H7 (cell line): Measurements from ENCODE around the gene SCG2. TPM values are rescaled to one million over a fixed set of nuclear protein-coding genes. Genes with fewer than 3 reads are reported as not detected.
A peak's percentile ranks its signal among the peaks of the same experiment; 100 is the strongest.
"Not testable (repeated sequence)": the region's sequence is repeated elsewhere in the genome, so short reads cannot be mapped to it uniquely, and the experiment has no call there.

ENCODE experiments used
- DNase-seq: peaks from one replicate; pipeline ENCODE4 v3.0.0; 2012
- H3K27me3 ChIP-seq: 2 replicates; pipeline ENCODE4 v1.6.0; 2011; ENCODE audit warnings: mild to moderate bottlenecking, low read length; ENCODE audit not compliant: control insufficient read depth, insufficient read depth
- H3K36me3 ChIP-seq: replicated peaks from 2 replicates; pipeline ENCODE4 v1.5.1; 2011; ENCODE audit warnings: low read length; ENCODE audit not compliant: control insufficient read depth, insufficient read depth
- H3K4me3 ChIP-seq: 2 replicates; pipeline ENCODE4 v1.5.1; 2011; ENCODE audit warnings: low read depth, mild to moderate bottlenecking, control low read depth, low read length, moderate library complexity; ENCODE audit not compliant: insufficient read depth
- total RNA-seq: library from RNA; depleted of rRNA; stranded (reverse); fragments of >200 nt; shearing (Covaris generic); gene quantifications from 2 replicates; pipeline ENCODE4 v1.2.3, GENCODE V29; 2014

Gene SCG2
- total RNA-seq, 1 experiment from 2014 or later = 3.4 TPM

- H3K4me3 ChIP-seq = no peak overlapping the region
- H3K36me3 ChIP-seq = no peaks in the 10 kb centered on the region; the same call in 1 of the 2 replicates
- no peaks in the 10 kb centered on the region for H3K27me3 ChIP-seq
- no peak for DNase-seq
These were observed 3.0 kb downstream of the SCG2 start for GRCh38 chr2:223598994-223599639.

DNA sequence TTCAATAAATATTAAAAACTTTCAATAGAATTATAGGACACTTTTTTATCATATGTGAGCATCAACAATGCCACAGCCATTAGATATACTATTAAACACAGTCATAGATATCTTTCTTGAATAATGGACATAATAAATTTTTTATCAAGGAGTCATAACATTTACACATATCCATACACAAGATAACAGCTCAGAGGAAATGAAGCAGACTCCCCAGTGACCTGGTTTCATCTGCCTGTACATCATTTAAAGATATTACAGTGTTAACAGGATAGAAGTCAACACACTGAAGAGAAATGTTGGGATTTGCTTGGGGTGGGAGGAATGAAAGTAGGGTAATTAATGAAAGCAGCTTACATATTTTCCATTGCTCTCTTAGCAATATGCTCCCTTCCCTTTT is 5.1 kb downstream of the SCG2 start:
- Histone ChIP-seq H3K4me3 (no peak overlapping the region), H3K36me3 (no peaks in the 10 kb centered on the region; the same call in 1 of the 2 replicates), H3K27me3 (no peaks in the 10 kb centered on the region)
- DNase-seq = no peak

DNA sequence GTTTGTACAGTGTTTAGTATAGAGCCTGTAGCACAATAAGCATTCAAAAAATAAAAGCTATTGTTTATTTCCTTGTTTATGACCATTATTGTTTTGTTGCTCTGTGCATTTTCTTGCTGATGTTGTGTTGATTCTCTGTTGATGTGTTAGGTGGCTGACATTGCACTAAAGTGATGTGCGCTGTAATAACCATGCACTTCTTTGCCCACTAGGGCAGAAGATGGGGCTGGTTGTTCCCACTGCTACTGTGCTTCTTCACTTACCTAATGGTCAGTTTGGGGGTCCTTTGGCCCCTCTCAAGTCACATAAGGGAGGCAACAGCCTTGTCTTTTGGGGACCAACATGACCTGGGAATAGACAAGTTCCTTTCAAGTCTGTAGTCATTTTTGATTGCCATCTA is 6.0 kb downstream of the SCG2 start:
- H3K4me3 ChIP-seq = no peak overlapping the region
- no peaks in the 10 kb centered on the region; the same call in 1 of the 2 replicates for H3K36me3 ChIP-seq
- DNase-seq = no peak
- no peaks in the 10 kb centered on the region for H3K27me3 ChIP-seq

GRCh38 chr2:223594831-223595230 is 7.3 kb downstream of the SCG2 start:
- no peak for DNase-seq
- no peak overlapping the region for H3K4me3 ChIP-seq
- no peaks in the 10 kb centered on the region; the same call in 1 of the 2 replicates for H3K36me3 ChIP-seq
- no peaks in the 10 kb centered on the region for H3K27me3 ChIP-seq

DNA sequence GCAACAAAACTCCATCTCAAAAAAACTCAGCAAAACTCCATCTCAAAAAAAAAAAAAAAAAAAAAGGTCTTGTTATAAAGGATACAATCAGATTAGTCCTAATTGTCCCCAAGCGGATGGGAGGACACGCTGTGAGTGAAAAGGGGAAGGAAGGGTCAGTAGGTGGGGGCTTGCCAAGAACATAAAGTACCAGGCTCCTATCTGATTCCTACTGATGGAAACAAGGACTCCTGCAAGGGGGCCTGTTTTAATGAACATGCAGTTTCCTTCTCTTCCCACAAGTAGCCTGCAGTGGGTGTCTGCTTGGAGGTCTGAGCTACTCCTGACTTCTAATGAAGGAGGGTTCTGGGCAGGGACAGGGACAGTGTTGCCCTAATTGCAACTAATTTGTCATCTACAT is 7.9 kb downstream of the SCG2 start:
- H3K36me3 ChIP-seq = no peaks in the 10 kb centered on the region; the same call in 1 of the 2 replicates
- no peaks in the 10 kb centered on the region for H3K27me3 ChIP-seq
- no peak overlapping the region for H3K4me3 ChIP-seq
- peak; percentile 19 for DNase-seq

DNA sequence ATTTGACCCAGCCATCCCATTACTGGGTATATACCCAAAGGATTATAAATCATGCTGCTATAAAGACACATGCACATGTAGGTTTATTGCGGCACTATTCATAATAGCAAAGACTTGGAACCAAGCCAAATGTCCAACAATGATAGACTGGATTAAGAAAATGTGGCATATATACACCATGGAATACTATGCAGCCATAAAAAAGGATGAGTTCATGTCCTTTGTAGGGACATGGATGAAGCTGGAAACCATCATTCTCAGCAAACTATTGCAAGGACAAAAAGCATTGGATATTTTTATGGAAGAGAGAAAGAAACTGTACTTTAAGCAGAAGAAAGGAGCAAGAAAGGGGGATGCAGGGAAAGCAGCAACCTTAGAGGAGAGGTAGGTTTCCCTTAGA is 9.5 kb downstream of the SCG2 start:
- DNase-seq, H3K36me3 ChIP-seq, H3K4me3 ChIP-seq, H3K27me3 ChIP-seq: not testable (repeated sequence)

DNA sequence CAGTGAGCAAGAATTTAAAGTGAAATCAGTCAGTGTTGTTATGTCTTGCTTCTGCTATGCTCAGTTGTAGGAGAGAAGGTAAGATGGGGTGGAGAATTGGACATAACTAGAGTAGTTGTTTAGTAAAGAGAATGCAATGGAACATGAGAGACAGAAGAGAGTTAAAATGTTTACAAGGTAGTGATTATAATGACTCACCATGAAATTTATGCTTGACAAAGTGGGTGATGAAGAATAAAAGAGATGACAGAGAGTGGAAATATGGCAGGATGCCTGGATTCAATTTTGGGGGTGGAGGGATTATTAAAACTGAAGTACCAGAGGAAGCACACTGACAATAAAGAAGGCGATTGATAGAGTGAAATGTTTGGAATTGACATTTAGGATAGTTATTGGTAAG is 10.6 kb downstream of the SCG2 start:
- DNase-seq = no peak
- no peak overlapping the region for H3K4me3 ChIP-seq
- H3K27me3 ChIP-seq = no peaks in the 10 kb centered on the region
- no peaks in the 10 kb centered on the region; the same call in 1 of the 2 replicates for H3K36me3 ChIP-seq

- no peaks in the 10 kb centered on the region for H3K36me3 ChIP-seq
- no peak for DNase-seq
- H3K4me3 ChIP-seq = no peak overlapping the region
- H3K27me3 ChIP-seq = no peaks in the 10 kb centered on the region
These were observed 11.2 kb downstream of the SCG2 start for GRCh38 chr2:223590964-223591363.

DNA sequence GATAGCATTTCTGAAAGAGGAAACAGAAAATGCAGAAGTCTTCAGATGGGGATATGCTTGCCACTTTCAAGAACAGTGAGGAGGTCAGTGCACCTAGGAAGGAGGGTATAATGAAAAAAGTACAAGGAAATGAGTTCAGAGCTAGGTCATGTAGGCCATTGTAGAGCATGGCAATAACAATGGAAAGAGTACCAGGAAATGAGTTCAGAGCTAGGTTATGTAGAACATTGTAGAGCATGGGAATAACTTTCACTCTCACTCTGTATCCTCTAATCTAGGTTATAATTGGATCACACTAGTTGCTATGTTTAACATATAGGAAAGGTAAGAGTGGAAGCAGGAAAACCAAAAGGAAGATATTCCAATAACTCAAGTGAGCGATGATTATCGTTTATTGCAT is 12.3 kb downstream of the SCG2 start:
- Histone ChIP-seq H3K27me3 (no peaks in the 10 kb centered on the region), H3K4me3 (no peak overlapping the region), H3K36me3 (no peaks in the 10 kb centered on the region)
- DNase-seq = no peak

- Histone ChIP-seq H3K4me3 (no peak overlapping the region), H3K36me3 (no peaks in the 10 kb centered on the region)
- DNase-seq = peak; percentile 25
These were observed 13.9 kb downstream of the SCG2 start for GRCh38 chr2:223588251-223588650.

GRCh38 chr2:223587301-223587700 is 14.9 kb downstream of the SCG2 start:
- Histone ChIP-seq H3K36me3 (no peaks in the 10 kb centered on the region), H3K4me3 (no peak overlapping the region), H3K27me3 (no peaks in the 10 kb centered on the region)
- no peak for DNase-seq

More at GRCh38 chr2:223588251-223588650, 13.9 kb downstream of the SCG2 start:
- H3K27me3 ChIP-seq = no peaks in the 10 kb centered on the region

- Histone ChIP-seq H3K36me3 (no peaks in the 10 kb centered on the region), H3K27me3 (no peaks in the 10 kb centered on the region), H3K4me3 (no peak overlapping the region)
- no peak for DNase-seq
These were observed 15.9 kb downstream of the SCG2 start for GRCh38 chr2:223586261-223586660.

DNA sequence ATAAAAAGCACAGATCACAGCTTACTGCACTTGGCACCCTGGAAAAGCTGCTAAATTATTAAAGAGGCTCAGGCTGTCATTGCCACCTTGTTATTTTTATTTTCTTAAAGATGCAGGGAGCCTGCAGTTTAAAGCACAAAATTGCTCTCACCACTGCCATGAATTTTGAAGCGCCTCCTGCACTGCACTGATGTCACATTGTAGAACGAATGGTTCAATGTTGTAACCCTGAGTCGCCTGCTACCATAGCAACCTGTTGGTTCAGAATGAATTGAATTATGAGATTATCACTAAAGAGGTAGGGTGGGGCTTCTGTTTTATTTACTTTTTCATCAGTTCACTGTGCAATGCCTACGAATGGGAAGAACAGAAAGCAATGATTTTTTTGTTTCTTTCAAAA is 16.5 kb downstream of the SCG2 start:
- Histone ChIP-seq H3K27me3 (no peaks in the 10 kb centered on the region), H3K36me3 (no peaks in the 10 kb centered on the region), H3K4me3 (no peak overlapping the region)
- no peak for DNase-seq

- DNase-seq = no peak
- H3K4me3 ChIP-seq = no peak overlapping the region
- H3K27me3 ChIP-seq = no peaks in the 10 kb centered on the region
- no peaks in the 10 kb centered on the region for H3K36me3 ChIP-seq
These were observed 20.2 kb downstream of the SCG2 start for GRCh38 chr2:223582001-223582400.

GRCh38 chr2:223580951-223581350 is 21.2 kb downstream of the SCG2 start:
- Histone ChIP-seq H3K36me3 (no peaks in the 10 kb centered on the region), H3K27me3 (no peaks in the 10 kb centered on the region), H3K4me3 (no peak overlapping the region)
- DNase-seq = no peak

DNA sequence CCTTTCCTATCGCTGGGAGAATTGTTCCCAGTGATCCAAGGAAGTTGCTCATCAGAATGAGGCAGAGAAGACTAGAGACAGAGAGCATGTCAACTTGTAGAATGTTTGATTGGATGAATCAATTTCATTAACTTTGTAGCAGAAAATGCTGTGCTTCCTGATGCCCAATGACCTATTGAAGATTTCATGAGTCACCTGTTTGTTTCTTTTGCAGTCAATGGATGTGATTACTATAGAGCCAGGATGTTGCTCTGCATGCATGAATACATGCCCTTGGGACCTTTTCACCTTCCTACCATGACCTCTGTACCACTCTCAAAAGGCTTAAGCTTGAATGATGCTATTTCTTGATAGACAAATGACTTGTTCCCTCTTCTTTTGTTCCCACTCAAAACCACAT is 23.3 kb downstream of the SCG2 start:
- Histone ChIP-seq H3K4me3 (no peak overlapping the region), H3K36me3 (no peaks in the 10 kb centered on the region), H3K27me3 (no peaks in the 10 kb centered on the region)
- no peak for DNase-seq
